ENCODE results near the gene ZPR1.

GRCh38 chr11:116830184-116830912 is 42.5 kb upstream of the ZPR1 start:
- no peak for TF ChIP-seq CTCF (IDR thresholded peaks at IDR 0.05)
- no peak for TF ChIP-seq POLR2A (IDR thresholded peaks at IDR 0.05)
